Fibroblast of skin of left biceps (primary cell): Measurements from ENCODE around the gene EFNA2.

Experiments used
- DNase-seq, 2 experiments: peaks; one replicate each; pipeline ENCODE4 v3.0.0-alpha.2; 2013; ENCODE audit warnings: low read depth in 2 of 2

Gene EFNA2

GRCh38 chr19:1260749-1261537, 24.7 kb upstream of the EFNA2 start:
- peak; percentile 90 to 92 for DNase-seq

- DNase-seq = no peak
Observed at GRCh38 chr19:1261538-1261797, 24.2 kb upstream of the EFNA2 start.

- DNase-seq = no peak
Observed at GRCh38 chr19:1261798-1262622, 23.7 kb upstream of the EFNA2 start.

- no peak for DNase-seq
Observed at GRCh38 chr19:1262623-1263123, 23.0 kb upstream of the EFNA2 start.

GRCh38 chr19:1263188-1263587, 22.5 kb upstream of the EFNA2 start:
- no peak for DNase-seq

GRCh38 chr19:1264801-1265614, 20.7 kb upstream of the EFNA2 start:
- DNase-seq = no peak

DNA sequence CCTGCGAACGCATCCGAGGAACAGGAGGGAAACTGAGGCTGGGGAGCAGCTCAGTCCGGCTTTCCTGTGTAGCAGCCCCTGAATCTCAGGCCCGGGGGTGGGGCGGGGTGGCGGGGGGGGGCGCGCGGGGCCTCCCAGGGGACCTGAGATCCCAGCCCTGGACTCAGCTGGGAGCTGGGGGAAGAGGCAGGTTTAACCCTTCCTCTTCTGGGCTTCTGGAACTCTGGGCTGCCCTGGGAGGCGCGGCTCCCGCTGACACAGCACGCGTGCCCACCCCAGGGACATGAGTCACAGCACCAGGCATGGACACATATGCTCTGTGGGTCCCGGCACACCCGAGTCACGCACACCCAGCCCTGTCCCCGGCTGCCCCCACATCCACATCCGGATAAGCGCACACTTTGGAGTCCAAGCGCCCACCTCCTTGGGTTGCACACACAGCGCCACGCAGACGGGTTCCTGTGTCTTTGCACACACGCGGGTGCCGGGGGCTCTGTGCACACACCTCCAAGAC, 20.0 kb upstream of the EFNA2 start:
- no peak for DNase-seq

- DNase-seq = no peak
Observed at GRCh38 chr19:1266129-1266915, 19.4 kb upstream of the EFNA2 start.

DNA sequence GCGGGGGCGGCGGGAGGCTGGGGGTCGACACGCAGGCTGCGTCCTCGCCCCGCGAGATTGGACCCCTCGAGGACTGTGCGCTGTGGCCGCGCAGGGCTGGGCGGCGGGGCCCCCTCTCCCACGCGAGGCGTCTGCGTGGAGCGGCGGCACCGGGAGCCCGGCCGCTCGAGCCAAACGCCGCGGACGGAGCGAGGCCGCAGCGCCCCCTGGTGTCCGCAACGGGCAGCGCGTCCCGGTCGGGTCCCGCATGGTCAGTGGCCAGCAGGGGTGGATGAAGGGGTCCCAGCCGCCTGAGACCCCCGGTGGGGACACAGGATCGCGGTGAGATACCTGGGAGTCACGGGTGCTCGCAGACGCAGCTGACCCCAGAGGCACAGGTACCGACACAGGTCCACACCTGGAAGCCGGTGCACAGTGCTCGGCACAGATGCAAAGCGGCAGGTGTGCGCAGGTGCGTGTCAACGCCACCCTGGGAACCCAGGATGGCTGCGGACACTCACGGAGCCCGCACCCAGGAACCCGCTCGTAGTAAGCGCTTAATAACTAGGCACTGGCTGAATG, 18.7 kb upstream of the EFNA2 start:
- no peak for DNase-seq

- DNase-seq = no peak
Observed at GRCh38 chr19:1267477-1268225, 18.0 kb upstream of the EFNA2 start.

DNA sequence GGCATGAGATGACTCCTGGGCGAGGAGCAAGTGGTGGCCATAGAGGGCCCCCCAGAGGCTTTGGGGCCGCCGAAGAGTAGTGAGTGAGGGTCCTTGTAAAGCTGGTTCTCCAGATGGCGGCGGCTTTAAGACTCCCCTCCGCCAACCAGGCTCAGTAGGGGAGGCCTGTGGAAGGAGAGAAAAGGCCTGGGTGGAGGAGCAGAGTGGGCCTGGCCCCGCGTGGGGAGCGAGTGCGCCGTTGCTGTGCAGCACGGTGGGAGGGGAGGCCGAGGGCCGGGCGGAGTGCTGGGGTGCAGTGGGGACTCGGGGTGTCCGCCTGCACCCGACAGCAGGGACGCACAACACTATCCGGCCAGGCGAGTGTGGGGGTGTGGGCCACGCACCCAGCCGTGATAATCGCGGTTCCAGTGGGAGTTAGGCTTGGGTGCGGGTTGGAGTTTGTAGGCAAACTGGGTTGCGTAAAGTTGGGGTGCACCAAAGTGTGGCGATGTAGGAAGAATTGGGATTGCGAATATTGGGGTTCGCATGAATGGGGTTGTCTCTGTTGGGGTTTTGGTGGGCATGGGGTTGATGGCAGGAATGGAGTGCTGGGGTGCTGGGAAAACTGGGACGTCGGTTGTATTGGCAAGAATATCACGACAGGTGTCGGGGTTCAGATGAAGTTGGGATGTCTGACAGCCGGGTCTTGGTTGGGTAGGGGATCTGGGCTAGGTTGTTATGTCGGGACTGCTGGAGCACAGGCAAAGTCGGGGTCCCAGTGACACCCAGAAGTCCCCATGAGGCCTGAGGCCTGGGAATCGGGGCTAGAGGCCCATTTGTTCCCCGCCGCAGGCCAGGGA, 17.2 kb upstream of the EFNA2 start:
- no peak for DNase-seq

DNA sequence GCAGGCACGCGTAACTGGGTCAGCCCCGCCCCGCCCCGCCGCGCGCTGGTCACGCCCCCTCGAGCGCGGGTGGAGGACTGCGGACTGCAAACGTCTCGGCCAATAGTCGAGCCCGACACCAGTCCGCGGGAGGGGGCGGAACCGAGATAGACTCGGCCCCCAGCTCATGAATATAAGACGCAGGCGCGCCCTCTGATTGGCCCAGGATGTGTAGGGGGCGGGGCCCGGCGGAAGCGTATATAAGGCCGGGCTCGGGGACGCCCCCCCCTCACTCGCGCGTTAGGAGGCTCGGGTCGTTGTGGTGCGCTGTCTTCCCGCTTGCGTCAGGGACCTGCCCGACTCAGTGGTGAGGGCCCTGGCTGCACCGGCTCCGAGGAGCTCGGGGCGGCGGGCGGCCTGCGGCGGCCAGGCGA, 16.6 kb upstream of the EFNA2 start, which contains the start of gene CIRBP:
Gene CIRBP (plus strand): TSS at position 268 of the 413 bp plus-strand sequence. CDS start 1,602 bp downstream, outside the sequence.
- DNase-seq = peak; percentile 98

DNA sequence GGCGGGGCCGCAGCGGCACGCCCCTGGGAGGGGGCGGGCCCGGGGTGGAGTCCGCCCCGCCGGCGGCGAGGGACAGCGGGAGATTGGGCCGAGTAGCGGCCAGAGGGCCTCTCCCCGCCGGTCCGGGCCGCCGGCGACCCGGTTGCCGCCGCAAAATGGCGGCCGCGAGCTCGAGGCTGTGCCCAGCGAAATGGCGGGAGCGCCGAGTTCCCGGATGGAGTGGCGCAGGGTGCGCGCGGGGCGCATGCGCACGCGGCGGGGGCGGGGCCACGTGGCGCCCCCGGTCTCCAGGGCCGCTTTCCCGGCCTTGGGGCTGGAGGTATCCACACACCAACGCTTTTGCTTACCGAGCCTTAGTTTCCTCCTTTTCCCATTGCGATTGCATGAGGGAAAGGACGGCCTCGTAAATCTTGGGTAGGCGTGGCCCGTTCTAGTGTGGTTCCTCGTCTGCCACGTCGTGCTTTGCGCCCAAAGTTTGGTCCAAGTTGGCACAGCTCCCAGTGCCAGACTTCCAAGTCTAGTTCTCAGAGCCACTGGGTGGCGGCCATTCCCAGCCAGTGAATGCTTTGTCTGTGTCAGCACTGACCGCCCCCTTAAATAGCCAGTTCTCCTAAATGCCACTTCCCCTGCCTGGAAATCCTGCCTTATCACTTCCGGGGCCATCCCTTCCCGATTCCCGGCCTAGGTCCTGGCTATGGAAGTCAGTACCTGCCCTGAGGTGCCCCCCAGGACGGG, 16.0 kb upstream of the EFNA2 start:
- DNase-seq = peak in 1 of 2 experiments; percentile 61

DNA sequence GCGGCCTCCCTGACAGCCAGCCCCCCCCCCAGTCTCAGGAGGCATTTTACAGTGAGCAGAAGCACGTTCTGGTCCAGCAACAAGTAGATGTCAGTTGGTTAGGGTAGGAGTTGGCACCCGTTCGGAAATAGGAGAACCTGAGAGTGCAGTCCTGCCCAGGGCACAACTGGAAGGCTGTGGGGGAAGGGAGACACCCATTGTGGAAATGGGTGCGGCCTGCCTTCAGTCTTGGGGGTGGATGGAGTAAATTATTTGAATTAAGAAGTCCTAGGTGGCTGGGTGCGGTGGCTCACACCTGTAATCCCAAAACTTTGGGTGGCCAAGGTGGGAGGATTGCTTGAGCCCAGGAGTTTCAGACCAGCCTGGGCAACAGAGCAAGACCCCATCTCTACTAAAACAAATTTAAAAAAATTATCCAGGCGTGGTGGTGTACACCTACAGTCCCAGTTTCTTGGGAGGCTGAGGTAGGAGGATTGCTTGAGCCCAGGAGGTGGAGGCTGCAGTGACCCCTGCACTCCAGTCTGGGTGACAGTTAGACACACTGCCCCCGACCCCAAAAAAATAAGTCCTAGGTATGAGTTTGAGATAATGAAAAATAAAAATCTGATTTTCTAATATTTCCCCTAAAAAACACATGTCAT, 15.3 kb upstream of the EFNA2 start:
- no peak for DNase-seq

DNA sequence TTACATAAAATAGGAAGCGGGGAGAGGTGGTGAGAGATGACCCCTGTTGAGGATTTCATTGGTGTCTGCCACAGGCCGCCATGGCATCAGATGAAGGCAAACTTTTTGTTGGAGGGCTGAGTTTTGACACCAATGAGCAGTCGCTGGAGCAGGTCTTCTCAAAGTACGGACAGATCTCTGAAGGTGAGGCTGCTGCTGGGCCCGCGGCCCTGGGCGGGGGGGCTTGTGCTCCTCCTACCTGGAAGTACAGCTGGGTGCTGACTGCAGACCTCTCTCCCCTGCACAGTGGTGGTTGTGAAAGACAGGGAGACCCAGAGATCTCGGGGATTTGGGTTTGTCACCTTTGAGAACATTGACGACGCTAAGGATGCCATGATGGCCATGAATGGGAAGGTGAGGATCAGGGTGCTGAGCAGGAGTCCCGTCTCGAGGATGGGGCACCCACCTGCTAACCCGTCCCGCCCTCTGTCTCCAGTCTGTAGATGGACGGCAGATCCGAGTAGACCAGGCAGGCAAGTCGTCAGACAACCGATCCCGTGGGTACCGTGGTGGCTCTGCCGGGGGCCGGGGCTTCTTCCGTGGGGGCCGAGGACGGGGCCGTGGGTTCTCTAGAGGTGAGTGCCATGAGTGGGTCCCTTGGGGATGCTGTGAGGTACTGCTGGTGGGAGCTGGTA, 14.7 kb upstream of the EFNA2 start:
- DNase-seq = no peak

DNA sequence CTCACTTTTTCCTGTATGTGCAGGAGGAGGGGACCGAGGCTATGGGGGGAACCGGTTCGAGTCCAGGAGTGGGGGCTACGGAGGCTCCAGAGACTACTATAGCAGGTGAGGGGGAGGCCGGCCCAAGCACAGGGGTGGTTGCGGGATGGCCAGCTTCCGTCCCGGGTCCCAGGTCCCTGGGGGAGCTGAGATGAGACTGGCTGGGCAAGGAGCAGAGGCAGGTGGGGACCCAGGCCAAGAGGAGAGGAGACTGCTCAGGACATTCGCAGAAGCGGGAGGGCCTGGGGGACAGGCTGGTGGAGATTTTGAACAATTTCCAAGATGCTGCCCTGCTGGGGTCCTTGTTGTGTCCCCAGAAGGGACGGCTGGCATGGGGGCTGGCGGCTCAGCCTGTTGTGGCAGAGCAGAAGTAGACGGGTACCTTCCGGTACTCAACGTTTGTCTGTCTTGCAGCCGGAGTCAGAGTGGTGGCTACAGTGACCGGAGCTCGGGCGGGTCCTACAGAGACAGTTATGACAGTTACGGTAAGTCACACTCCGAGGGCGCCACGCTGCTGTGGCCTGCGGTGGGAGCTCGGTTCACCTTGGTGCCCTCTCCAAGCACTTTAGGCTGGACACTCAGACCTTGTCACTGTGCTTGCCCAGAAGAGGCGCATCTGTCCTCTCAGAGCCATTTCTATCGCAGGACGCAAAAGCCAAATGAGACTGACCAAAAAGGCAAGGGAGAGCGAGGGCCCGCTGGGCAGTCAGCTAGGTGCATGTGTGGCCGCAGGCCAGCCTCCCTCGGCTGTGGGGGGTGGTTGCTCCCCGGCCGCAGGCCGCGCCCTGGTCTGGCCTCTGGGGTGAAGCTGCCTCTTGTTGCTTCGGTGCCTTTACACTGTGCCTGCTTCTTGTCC, 13.9 kb upstream of the EFNA2 start:
- DNase-seq = no peak
